DND-41 (cell line): ENCODE results near the gene TREH.

Experiments
- CTCF ChIP-seq: IDR thresholded peaks from 2 replicates; pipeline ENCODE4 v1.5.1; 2012; ENCODE audit warnings: borderline replicate concordance, low read length, moderate library complexity, mild to moderate bottlenecking; ENCODE audit not compliant: poor library complexity, severe bottlenecking; ENCODE audit errors: extremely low read depth
- EZH2 ChIP-seq: IDR thresholded peaks from 3 replicates; pipeline ENCODE4 v1.6.1; 2012; ENCODE audit warnings: borderline replicate concordance, low read depth, mild to moderate bottlenecking, moderate library complexity, low read length, inconsistent platforms; ENCODE audit not compliant: severe bottlenecking

- TF ChIP-seq EZH2 (no peak), CTCF (no peak)
Observed at GRCh38 chr11:118662401-118663271, 16.8 kb downstream of the TREH start.
